ENCODE measurements around the gene LYST.

DNA sequence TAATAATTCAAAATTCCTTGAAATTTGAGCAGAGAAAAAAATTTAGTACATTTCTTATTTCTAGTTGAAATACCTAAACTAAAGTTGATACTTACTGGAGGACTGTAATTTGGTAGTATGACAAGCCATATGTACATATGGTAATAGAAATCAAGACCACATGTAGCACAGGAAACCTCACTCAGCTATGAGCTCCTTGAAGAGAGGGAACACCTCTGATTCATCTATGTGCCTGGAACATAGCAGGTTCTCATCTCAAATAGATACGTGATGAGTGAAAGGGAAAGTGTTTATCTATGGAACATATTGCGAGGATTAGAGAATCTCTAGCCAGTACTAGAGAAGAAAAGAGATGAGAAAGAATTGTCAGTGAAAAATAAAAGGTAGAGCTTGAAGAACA is 169.2 kb downstream of the LYST start:
- no peak for TF ChIP-seq EZH2 (IDR thresholded peaks at IDR 0.05)
- TF ChIP-seq POLR2AphosphoS5 (IDR thresholded peaks at IDR 0.05; ENCODE audit: borderline replicate concordance, low read depth, low read length), result no peak
- no peak for TF ChIP-seq FOXP2 (optimal IDR thresholded peaks at IDR 0.05; ENCODE audit: control extremely low read depth, extremely low read length, insufficient read depth)

Data from SK-N-MC (cell line).